GM15510 (cell line): ENCODE results near the gene C22orf15.

ENCODE experiments used
- POLR2A ChIP-seq: IDR thresholded peaks from 3 replicates; pipeline ENCODE4 v1.6.1; 2011; ENCODE audit warnings: borderline replicate concordance; ENCODE audit not compliant: insufficient read length; ENCODE audit errors: extremely low read depth

The C22orf15 gene

GRCh38 chr22:23775779-23776375, 13.1 kb downstream of the C22orf15 start:
- TF ChIP-seq POLR2A, result no peak

- no peak for TF ChIP-seq POLR2A
Measured at GRCh38 chr22:23777776-23778576, 15.2 kb downstream of the C22orf15 start.

GRCh38 chr22:23778577-23778900, 15.7 kb downstream of the C22orf15 start:
- no peak for TF ChIP-seq POLR2A

GRCh38 chr22:23779083-23779482, 16.3 kb downstream of the C22orf15 start:
- no peak for TF ChIP-seq POLR2A

GRCh38 chr22:23779731-23780130, 16.9 kb downstream of the C22orf15 start:
- no peak for TF ChIP-seq POLR2A

GRCh38 chr22:23780146-23780748, 17.5 kb downstream of the C22orf15 start:
- TF ChIP-seq POLR2A, result no peak

DNA sequence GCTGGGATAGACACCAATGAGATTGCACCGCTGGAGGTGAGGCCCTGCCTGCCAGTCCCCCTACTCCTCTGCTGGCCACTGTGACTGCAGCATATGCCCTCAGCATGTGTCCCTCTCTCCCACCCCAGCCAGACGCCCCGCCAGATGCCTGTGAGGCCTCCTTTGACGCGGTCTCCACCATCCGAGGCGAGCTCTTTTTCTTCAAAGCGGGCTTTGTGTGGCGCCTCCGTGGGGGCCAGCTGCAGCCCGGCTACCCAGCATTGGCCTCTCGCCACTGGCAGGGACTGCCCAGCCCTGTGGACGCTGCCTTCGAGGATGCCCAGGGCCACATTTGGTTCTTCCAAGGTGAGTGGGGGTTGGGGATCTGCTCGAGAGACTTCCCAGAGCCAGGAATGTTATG, 18.3 kb downstream of the C22orf15 start:
- TF ChIP-seq POLR2A, result no peak

DNA sequence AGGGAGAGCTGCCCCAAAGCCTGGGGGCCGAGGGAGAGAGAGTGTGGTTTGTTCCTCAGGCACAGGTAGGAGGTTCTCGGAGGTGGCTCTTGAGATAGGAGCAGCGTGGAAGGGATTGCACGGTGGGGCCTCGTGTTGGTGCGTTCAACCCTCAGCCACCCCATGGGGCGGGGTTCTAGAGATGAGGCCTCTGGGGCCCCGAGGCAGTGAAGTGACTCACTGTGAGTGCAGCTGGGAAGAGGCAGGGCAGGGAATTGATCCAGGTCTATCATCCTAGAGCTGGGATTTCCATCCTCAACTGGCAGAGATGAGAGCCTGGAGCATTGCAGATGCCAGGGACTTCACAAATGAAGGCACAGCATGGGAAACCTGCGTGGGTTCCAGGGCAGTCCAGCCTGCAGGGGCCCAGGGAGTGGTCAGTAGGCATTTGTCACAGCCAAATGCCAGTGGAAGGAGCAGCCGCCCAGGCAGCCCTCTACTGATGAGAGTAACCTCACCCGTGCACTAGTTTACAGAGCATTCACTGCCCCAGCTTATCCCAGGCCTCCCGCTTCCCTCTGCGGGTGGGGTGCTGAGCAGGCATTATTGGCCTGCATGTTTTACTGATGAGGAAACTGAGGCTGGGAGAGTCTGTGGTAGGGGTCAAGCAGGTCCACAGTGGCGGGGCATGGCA, 18.9 kb downstream of the C22orf15 start:
- no peak for TF ChIP-seq POLR2A

- no peak for TF ChIP-seq POLR2A
Measured at GRCh38 chr22:23782252-23782651, 19.5 kb downstream of the C22orf15 start.

GRCh38 chr22:23782703-23783102, 19.9 kb downstream of the C22orf15 start:
- no peak for TF ChIP-seq POLR2A

DNA sequence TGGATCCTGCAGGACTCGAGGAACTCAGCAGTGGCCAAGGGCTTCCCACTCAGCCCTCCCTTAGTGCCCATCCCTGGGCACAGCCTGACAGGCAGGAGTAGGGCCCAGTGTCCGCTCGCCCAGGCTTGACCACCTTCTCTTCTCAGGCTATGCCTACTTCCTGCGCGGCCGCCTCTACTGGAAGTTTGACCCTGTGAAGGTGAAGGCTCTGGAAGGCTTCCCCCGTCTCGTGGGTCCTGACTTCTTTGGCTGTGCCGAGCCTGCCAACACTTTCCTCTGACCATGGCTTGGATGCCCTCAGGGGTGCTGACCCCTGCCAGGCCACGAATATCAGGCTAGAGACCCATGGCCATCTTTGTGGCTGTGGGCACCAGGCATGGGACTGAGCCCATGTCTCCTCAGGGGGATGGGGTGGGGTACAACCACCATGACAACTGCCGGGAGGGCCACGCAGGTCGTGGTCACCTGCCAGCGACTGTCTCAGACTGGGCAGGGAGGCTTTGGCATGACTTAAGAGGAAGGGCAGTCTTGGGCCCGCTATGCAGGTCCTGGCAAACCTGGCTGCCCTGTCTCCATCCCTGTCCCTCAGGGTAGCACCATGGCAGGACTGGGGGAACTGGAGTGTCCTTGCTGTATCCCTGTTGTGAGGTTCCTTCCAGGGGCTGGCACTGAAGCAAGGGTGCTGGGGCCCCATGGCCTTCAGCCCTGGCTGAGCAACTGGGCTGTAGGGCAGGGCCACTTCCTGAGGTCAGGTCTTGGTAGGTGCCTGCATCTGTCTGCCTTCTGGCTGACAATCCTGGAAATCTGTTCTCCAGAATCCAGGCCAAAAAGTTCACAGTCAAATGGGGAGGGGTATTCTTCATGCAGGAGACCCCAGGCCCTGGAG, 20.7 kb downstream of the C22orf15 start:
- TF ChIP-seq POLR2A, result no peak

DNA sequence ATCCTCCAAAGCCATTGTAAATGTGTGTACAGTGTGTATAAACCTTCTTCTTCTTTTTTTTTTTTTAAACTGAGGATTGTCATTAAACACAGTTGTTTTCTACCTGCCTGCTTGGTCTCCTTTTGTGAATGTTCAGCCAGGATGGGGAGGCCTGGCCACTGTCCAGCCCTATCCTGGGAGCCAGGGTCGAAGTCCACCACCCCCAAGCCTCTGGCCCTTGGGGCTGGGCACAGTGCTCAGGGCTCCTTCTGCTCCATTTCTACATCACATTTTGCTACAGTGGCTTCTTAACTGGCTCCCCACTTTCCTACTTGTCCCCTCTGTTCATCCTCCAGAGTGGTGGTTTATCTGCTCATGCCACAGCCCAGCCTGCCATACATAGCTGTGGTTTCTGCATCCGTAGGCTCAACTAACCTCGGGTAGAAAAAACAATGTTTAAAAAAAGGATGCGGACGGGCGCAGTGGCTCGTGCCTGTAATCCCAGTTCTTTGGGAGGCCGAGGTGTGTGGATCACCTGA, 21.5 kb downstream of the C22orf15 start:
- TF ChIP-seq POLR2A, result no peak

DNA sequence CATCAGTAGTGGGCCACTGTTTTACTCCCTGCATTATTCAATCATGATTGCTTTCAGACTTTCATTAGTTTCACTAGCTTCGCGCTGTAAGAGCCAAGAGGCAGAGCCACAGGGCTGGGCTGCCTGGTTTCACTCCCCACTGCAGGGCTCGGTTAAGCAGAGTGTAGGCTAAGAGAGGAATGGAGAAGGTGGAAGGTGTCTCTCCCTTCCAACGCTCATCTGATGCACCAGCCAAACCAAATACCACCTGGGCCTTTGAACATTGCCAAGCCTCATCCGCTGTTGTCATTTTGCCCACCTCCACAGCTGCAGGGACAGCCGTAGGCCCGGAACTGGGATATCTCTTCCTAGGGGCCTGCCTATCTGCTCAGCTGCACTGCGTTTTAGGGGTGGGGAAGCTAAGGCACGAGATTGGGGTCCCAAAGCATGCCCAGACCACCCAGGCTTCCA, 23.5 kb downstream of the C22orf15 start:
- TF ChIP-seq POLR2A, result no peak

DNA sequence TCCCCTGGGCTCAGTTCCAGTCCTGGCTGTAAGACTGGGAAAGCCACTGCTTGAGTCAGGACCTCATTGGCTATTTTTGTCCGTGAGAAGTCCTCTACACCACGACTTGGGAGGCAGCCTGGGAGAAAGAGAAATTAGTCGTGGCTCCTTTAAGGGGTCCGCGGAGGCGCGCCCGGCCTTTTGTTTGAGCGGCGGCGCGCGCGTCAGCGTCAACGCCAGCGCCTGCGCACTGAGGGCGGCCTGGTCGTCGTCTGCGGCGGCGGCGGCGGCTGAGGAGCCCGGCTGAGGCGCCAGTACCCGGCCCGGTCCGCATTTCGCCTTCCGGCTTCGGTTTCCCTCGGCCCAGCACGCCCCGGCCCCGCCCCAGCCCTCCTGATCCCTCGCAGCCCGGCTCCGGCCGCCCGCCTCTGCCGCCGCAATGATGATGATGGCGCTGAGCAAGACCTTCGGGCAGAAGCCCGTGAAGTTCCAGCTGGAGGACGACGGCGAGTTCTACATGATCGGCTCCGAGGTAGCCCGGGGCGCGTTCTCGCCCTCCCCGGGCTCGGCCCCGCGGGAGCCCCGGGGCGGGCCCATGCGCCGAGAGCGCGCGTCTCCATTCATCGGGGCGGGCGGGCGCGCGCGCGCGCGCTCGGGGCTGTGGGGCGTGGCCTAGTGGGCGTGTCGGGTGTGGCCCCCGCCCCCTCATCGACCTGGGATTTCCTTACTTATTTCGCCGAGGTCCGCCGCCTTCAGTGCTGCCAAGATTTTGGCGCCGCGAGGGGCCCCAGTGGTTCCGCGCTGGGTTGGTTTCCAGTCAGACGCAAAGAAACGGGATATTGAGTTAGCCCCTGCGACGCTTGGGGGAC, 24.2 kb downstream of the C22orf15 start, which contains the start of gene SMARCB1:
TSS of gene SMARCB1 (plus strand) at position 215 of the 848 bp plus-strand sequence. CDS start at position 419, 204 bp downstream.
- peak; percentile 78 for TF ChIP-seq POLR2A

GRCh38 chr22:23787600-23787896, 24.8 kb downstream of the C22orf15 start:
- TF ChIP-seq POLR2A, result no peak
